ENCODE results near the gene PPP2R2C.

GRCh38 chr4:6343939-6344408 is 128.4 kb downstream of the PPP2R2C start:
- no peak for TF ChIP-seq CTCF (IDR thresholded peaks at IDR 0.05; ENCODE audit: low read depth, low read length)
- TF ChIP-seq POLR2A (IDR thresholded peaks at IDR 0.05; ENCODE audit: extremely low read depth, insufficient read length): no peak

Measured in NB4 (cell line).